ENCODE data around the gene PHF21A.
"Not testable (repeated sequence)": the region's sequence is repeated elsewhere in the genome, so short reads cannot be mapped to it uniquely, and the experiment has no call there.

The PHF21A gene

DNA sequence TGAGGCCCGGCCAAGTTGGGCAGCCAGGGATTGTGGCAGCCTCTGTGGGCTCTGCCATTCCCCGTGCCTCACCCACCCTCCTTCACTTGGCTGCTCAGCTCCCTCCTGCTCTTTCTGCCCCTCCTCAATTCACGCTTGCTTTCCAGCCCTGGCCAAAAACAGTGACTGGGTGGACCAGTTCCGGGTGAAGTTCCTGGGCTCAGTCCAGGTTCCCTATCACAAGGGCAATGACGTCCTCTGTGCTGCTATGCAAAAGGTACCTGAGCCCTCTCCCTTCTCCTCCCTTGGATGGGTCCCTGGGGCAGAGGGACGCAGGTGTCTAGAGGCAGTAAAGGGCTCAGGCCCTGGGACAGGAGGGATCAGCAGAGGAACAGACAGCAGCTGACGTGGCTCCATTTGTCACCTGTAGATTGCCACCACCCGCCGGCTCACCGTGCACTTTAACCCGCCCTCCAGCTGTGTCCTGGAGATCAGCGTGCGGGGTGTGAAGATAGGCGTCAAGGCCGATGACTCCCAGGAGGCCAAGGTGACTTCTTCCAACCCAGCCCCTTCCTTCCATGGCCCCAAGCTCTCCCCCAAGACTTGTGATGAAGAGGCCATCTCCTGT, 216.8 kb downstream of the PHF21A start:
- no peak for DNase-seq (ENCODE audit: low read depth in 2 of 2)

DNA sequence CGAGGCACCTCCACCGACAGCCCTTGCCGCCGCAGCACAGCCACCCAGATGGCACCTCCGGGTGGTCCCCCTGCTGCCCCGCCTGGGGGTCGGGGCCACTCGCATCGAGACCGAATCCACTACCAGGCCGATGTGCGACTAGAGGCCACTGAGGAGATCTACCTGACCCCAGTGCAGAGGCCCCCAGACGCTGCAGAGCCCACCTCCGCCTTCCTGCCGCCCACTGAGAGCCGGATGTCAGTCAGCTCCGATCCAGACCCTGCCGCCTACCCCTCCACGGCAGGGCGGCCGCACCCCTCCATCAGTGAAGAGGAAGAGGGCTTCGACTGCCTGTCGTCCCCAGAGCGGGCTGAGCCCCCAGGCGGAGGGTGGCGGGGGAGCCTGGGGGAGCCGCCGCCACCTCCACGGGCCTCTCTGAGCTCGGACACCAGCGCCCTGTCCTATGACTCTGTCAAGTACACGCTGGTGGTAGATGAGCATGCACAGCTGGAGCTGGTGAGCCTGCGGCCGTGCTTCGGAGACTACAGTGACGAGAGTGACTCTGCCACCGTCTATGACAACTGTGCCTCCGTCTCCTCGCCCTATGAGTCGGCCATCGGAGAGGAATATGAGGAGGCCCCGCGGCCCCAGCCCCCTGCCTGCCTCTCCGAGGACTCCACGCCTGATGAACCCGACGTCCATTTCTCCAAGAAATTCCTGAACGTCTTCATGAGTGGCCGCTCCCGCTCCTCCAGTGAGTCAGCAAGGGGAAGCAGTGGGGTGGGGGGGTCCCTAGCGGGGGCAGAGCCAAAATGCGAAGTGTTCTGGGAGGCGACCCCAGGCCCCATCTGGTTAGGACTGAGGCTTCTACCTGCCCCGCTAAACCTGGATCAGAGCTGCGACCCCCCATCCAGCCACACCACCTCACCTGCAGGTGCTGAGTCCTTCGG, 218.5 kb downstream of the PHF21A start:
- no peak for DNase-seq (ENCODE audit: low read depth in 2 of 2)

DNA sequence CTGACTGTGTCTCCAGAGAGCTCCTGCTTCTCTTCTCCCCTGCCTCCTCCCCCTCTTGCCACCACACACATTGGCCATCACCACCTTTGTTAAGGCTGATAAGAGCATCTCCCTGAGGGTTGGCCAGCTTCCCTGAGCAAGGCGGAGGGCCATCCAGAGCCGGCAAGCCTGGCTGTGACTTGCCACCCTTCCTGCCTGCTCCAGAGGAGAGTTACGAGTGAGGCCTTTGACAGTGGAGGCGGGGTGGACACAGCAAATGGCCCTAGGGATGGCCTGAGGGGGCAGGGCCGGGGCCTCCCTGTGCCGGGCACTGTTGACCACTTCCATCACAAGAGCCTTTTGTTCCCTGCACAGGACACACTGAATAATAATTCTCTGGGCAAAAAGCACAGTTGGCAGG, 219.6 kb downstream of the PHF21A start:
- DNase-seq (ENCODE audit: low read depth in 2 of 2), result no peak

DNA sequence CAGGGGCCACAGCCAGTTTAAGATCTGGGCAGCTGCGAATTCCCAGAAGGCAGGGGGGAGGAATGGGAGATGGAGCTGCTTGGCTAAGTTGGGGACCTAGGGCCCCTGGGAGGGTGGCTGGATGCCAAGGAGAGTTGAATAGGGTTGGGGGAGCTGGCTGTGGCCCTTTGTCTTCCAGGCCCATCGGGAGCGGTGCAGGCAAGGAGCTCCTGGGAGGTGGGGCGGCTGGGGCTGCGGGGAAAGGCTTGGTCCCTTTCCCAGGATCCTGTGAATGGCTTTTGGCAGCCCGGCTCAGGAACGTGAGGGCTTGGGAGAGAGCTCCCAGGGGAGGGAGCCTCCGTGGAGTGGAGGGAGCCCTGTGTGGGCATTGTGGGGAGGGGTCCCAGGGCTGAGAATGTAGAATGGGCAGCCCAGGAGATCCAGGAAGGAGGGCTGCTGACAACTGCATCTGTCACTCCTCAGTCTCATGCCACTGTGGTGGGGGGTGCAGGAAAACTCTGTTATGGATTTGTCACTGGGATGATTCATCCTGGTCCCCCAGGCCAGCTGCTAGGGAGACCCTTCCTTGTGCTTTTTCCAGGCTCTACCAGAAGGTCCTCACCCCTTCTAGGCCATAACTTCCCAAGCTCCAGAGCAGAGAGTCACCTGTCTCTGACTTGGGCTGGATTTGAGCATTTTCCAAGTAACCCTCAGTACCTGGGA, 220.2 kb downstream of the PHF21A start:
- no peak for DNase-seq (ENCODE audit: low read depth in 2 of 2)

DNA sequence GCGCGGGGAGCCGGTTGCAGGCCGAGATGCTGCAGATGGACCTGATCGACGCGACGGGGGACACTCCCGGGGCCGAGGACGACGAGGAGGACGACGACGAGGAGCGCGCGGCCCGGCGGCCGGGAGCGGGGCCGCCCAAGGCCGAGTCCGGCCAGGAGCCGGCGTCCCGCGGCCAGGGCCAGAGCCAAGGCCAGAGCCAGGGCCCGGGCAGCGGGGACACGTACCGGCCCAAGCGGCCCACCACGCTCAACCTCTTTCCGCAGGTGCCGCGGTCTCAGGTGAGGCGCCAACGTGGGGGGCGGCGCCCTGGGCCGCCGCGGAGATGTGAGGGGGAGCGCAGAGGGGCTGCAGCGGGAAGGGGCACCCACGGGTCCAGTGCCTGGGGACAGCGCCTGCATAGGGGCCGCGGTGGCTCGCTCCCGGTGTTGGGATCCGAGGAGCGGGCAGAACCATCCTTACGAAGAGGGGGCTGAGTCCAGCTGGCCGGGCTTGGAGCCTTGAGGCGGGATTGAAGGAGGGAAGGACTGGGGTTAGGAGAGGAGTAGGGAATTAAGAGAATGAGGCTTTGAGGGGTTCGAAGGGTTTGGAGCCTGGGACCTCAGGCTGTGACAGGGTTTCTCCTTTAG, 221.0 kb downstream of the PHF21A start:
- not testable (repeated sequence) for DNase-seq (ENCODE audit: low read depth in 2 of 2)

DNA sequence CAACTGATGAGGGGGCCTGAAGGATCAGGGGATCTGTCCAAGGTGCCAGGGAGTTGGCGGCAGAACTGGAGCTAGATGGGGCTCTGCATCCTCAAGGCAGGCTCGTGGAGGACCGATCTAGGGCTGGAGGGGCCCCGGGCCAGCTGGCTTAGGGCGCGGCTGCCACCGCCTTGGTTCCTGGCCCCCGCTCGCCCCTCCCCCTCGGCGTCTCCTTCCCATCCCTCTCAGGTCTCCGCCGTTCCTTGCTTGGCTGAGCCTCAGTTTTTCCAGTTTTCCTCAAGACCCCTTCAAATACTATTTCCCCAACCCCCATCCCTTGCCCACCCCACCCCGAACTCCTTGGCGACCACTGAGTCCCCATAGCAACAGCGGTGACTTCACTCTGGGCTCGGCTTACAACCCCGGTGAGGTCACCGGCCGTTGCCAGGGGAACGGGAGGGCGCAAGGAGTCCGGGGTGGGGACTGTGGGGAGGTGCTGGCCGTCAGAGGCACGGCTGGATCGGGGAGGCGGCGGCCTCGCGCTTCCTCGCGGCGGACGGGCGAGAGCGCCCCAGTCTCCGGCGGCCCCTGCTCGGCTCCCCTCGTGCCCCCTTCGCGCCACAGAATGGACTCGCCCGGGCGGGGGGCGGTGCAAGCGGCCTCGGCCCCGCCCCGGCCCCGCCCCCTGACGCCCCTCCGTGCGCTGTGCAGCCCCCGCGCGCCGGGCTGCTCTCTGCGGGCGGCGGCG, 221.6 kb downstream of the PHF21A start:
- peak; percentile 31 to 40 for DNase-seq (ENCODE audit: low read depth in 2 of 2)

GRCh38 chr11:45899086-45899447, 222.2 kb downstream of the PHF21A start:
- no peak for DNase-seq (ENCODE audit: low read depth in 2 of 2)

GRCh38 chr11:45897556-45897955, 223.7 kb downstream of the PHF21A start:
- DNase-seq (ENCODE audit: low read depth in 2 of 2), result no peak

DNA sequence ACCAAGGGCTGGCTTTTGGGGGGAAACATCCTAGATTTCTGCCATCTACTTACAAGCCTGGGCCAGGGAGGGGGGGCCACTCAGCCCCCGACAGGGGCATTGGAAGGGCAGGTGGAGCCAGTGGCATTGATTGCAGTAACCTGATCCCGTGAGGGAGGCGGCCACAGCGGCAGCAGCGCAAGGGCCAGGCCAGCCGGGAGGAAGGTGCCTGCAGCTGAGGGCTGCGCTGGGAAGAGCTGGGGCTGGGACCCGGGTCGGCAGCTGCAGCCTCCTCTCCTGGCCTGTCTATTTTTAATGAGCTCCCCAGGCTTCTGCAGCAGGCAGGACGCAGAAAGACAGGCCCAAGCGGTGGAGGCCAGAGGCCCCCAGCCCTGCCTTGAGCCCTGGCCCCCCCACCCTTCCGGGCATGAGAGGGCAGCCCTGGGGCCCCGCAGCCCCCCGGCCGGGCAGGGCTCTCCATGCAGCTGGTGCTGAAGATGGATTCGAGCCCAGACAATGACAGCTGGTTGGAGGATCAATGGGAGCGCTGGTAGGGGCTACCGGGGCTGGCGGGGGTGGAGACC, 224.8 kb downstream of the PHF21A start:
- DNase-seq (ENCODE audit: low read depth in 2 of 2), result no peak

GRCh38 chr11:45895553-45896259, 225.5 kb downstream of the PHF21A start:
- no peak for DNase-seq (ENCODE audit: low read depth in 2 of 2)

GRCh38 chr11:45894555-45895247, 226.6 kb downstream of the PHF21A start:
- DNase-seq (ENCODE audit: low read depth in 2 of 2), result no peak

- DNase-seq (ENCODE audit: low read depth in 2 of 2), result no peak
Observed at GRCh38 chr11:45892856-45893255, 228.4 kb downstream of the PHF21A start.

DNA sequence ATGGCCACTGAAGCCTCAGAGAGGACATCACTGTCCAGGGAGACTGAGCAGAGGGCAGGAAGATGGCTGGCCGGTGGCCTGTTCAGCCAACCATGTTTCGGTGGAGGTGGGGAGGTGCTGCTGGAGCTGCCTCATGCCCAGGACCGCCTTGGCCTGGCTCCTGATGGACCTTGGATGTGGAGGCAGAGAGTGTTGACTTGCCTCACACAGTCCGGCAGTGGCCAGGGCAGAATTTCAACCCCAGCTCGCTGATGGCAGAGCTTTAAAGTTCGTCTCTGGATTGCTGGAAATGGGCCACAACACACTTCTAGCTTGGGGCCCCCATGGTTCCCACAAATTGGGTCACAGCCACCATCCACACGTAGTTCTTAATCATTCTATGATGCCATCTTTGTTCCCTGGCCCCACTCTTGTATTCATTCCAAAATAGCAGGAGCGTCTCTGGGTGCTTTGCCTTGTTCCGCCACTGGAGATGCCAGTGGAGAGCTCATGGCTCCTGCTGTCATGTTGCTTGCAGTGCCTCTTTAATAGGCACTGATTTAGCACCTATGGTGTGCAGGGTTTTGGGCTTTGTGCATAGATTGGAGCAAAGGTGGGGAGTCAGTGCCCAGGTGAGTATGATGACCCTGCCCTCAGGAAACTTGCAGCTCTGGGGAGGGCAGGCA, 230.2 kb downstream of the PHF21A start:
- no peak for DNase-seq (ENCODE audit: low read depth in 2 of 2)

- DNase-seq (ENCODE audit: low read depth in 2 of 2), result no peak
Observed at GRCh38 chr11:45889966-45890365, 231.3 kb downstream of the PHF21A start.

DNA sequence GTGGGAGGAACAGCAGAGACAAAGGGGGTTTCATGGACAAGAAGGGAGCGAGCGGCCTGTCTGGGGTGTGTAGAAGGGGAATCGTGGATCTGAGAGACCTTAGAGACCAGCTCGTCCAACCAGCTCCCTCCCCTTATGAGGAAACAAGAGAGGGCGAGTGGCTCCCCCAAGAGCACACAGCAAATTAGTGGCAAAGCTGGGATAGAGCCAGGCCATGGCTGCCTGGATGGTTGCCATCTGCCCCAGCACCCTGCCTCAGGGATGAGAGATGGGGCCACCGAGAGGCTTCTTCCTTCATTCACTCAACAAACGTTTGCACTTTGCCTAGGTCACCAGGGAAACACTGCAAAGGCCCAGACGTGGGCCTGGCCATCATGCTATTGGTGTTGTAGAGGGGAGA, 231.7 kb downstream of the PHF21A start:
- no peak for DNase-seq (ENCODE audit: low read depth in 2 of 2)

DNA sequence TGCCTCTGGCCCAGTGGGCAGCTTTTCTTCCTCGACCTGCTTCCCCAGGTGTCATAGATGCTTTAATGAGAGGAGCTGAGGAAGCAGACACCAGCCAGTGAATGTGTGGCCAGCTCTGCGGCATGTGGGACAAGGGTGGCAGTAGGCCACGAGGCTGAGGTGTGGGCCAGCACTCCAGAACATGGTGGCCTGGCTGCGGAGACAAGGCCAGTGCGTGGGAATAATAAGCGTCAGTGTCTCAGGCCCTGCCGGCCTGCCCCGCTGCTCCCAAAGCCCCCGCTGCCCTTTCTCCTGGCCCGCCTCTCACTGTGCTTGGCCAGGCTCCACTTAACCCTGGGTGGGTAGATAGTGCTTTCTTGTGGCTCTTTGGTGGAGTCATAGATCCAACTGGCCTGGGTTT, 233.7 kb downstream of the PHF21A start:
- DNase-seq (ENCODE audit: low read depth in 2 of 2), result no peak

- DNase-seq (ENCODE audit: low read depth in 2 of 2), result no peak
Observed at GRCh38 chr11:45886816-45887520, 234.3 kb downstream of the PHF21A start.

- DNase-seq (ENCODE audit: low read depth in 2 of 2), result no peak
Observed at GRCh38 chr11:45885921-45886721, 235.1 kb downstream of the PHF21A start.
